Parathyroid adenoma (tissue), 2 donors: Measurements from ENCODE around the gene CYP4B1.

ENCODE experiments used
- H2AFZ ChIP-seq: fragments of 300-600 bp; sonication (generic); one replicate; pipeline ENCODE4 v1.7.0; 2017; ENCODE audit warnings: antibody characterized with exemption, mild to moderate bottlenecking
- H3K27ac ChIP-seq: fragments of 300-600 bp; sonication (generic); one replicate; pipeline ENCODE4 v1.7.0; 2017
- H3K27me3 ChIP-seq: fragments of 300-600 bp; sonication (generic); one replicate; pipeline ENCODE4 v1.7.0; 2017; ENCODE audit warnings: low read length; ENCODE audit not compliant: control insufficient read depth, insufficient read depth
- H3K36me3 ChIP-seq: fragments of 300-600 bp; sonication (generic); one replicate; pipeline ENCODE4 v1.7.0; 2017; ENCODE audit warnings: low read length; ENCODE audit not compliant: control insufficient read depth, insufficient read depth
- H3K4me1 ChIP-seq: fragments of 300-600 bp; sonication (generic); one replicate; pipeline ENCODE4 v1.7.0; 2017; ENCODE audit warnings: control low read depth
- H3K4me2 ChIP-seq: fragments of 300-600 bp; sonication (generic); one replicate; pipeline ENCODE4 v1.7.0; 2017; ENCODE audit warnings: low read length
- H3K4me3 ChIP-seq: fragments of 300-600 bp; sonication (generic); one replicate; pipeline ENCODE4 v1.7.0; 2017; ENCODE audit warnings: low read depth, low read length
- H3K79me2 ChIP-seq: fragments of 300-600 bp; sonication (generic); one replicate; pipeline ENCODE4 v1.7.0; 2017; ENCODE audit warnings: control low read depth
- H3K9ac ChIP-seq: fragments of 300-600 bp; sonication (generic); one replicate; pipeline ENCODE4 v1.7.0; 2017; ENCODE audit warnings: mild to moderate bottlenecking
- H3K9me3 ChIP-seq: fragments of 300-600 bp; sonication (generic); one replicate; pipeline ENCODE4 v1.7.0; 2017; ENCODE audit warnings: low read length; ENCODE audit not compliant: control insufficient read depth
- TF ChIP-seq, protein P1 (sequence below): fragments of 300-600 bp; sonication (generic); IDR thresholded peaks from one replicate; pipeline ENCODE4 v1.7.0; 2017; ENCODE audit warnings: antibody characterized with exemption, mild to moderate bottlenecking
- donor health status: primary hyperparathyroidism.

The CYP4B1 gene

DNA sequence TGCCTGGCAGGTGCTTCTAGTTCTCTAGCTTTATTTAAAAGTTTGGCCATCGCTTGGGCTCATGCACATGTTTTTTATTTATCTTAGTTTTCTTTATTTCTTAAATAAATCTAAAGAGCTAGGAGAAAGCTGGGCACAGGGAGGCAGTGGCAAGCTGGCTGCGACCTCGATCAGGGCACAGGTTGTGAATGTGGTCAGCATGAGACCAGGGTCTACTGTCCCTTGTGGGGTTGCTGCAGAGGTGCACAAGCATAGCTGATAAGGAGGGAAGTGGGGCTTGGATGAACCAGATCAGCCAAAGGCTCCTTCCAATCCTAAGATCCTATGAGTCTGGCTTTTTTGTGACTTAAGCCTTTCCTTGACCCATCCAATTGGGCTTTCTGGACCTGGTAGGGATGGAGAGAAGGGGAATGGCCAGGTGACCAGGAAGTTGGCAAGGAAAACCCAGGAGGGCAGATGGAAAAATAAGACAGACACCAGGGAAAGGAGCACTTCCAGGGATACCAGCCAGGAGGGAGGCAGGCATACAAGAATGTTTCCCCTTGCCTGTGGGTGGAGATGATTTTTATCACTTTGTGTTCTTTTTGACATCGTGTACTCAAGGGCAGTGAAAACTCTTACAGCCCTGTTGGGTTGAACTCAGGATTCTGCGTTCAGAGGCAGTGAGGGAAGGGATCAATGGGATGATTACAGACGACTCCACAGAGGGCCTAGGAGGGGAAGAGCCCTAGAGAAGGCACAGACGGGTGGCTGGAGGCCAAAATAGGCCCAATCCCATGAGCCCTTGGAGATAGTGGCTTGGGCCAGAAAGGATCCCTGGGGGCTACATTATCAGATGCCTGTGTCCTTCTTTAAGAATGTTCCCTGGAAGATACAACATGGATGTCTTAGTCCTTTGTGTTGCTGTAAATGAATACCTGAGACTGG lies 8.5 kb downstream of the CYP4B1 start:
- Histone ChIP-seq H3K4me3 (no peak overlapping the region), H3K9me3 (no peaks in the 10 kb centered on the region), H3K9ac (no peak overlapping the region), H3K27me3 (no peaks in the 10 kb centered on the region), H3K4me1 (peaks cover 3% of the 10 kb centered on the region), H3K27ac (peak overlapping the region; percentile 73), H2AFZ (no peak overlapping the region), H3K4me2 (no peak overlapping the region), H3K36me3 (no peaks in the 10 kb centered on the region), H3K79me2 (no peaks in the 10 kb centered on the region)
- TF ChIP-seq, protein P1, sequence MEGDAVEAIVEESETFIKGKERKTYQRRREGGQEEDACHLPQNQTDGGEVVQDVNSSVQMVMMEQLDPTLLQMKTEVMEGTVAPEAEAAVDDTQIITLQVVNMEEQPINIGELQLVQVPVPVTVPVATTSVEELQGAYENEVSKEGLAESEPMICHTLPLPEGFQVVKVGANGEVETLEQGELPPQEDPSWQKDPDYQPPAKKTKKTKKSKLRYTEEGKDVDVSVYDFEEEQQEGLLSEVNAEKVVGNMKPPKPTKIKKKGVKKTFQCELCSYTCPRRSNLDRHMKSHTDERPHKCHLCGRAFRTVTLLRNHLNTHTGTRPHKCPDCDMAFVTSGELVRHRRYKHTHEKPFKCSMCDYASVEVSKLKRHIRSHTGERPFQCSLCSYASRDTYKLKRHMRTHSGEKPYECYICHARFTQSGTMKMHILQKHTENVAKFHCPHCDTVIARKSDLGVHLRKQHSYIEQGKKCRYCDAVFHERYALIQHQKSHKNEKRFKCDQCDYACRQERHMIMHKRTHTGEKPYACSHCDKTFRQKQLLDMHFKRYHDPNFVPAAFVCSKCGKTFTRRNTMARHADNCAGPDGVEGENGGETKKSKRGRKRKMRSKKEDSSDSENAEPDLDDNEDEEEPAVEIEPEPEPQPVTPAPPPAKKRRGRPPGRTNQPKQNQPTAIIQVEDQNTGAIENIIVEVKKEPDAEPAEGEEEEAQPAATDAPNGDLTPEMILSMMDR = no peak

DNA sequence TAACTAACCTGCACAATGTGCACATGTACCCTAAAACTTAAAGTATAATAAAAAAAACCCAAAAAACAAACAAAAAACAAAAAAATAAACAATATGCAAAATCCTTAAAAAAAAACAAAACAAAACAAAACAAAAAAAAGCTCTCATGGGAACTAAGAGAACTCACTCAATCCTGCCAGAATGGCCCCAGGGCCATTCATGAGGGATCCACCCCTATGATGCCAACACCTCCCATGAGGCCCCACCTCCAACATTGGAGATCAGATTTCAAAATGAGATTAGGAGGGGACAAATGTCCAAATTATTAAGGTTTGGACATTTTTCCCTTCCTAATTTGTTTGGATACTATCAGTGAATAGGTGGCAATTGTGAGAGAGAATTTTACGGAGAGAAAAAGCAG lies 10.2 kb downstream of the CYP4B1 start:
- TF ChIP-seq, protein P1 = no peak
- Histone ChIP-seq H2AFZ (no peak overlapping the region), H3K27me3 (no peaks in the 10 kb centered on the region), H3K27ac (no peak overlapping the region), H3K4me3 (no peak overlapping the region), H3K79me2 (no peaks in the 10 kb centered on the region), H3K36me3 (no peaks in the 10 kb centered on the region), H3K4me1 (peaks cover under 1% of the 10 kb centered on the region), H3K9ac (no peak overlapping the region), H3K4me2 (no peak overlapping the region), H3K9me3 (no peaks in the 10 kb centered on the region)

DNA sequence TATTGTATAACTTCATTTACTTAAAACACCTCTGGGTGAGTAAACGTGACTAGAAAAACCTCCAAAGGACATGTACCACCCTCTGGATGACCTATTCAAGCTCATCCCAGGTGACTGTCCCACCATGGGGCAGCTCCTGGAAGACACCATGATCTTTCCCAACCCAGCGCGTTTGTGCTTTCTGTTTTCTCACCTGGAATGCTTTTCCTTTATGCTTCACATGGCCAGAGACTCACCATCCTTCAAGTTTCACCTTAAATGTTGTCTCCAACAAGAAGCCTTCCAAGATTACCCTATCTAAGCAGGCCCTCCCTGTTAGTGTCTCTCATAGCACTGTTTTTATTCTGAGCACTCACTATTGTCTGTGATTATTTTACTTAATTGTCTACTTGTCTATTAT lies 11.1 kb downstream of the CYP4B1 start:
- no peak overlapping the region for H3K27ac ChIP-seq
- no peaks in the 10 kb centered on the region for H3K4me1 ChIP-seq
- no peak overlapping the region for H3K4me2 ChIP-seq
- TF ChIP-seq, protein P1 = no peak
- H3K27me3 ChIP-seq = no peaks in the 10 kb centered on the region
- no peaks in the 10 kb centered on the region for H3K36me3 ChIP-seq
- H3K79me2 ChIP-seq = no peaks in the 10 kb centered on the region
- no peak overlapping the region for H3K9ac ChIP-seq
- H3K9me3 ChIP-seq = no peaks in the 10 kb centered on the region
- H3K4me3 ChIP-seq = no peak overlapping the region
- no peak overlapping the region for H2AFZ ChIP-seq

DNA sequence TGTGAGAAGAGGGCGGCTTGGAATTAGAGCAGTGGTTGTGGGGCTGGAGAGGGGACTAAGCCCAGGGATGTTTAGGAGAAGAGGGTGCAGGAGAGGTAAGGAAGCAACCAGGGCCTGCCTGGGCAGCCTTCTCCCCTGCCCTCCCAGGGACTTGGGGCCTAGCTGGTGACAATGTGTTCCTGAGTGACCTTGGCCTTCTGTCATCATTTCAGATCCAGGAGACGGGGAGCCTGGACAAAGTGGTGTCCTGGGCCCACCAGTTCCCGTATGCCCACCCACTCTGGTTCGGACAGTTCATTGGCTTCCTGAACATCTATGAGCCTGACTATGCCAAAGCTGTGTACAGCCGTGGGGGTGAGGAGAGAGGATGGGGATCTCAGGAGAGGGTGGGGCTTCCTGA lies 11.8 kb downstream of the CYP4B1 start:
- Histone ChIP-seq H2AFZ (no peak overlapping the region), H3K4me3 (no peak overlapping the region), H3K4me1 (no peaks in the 10 kb centered on the region), H3K9me3 (no peaks in the 10 kb centered on the region), H3K36me3 (no peaks in the 10 kb centered on the region), H3K27ac (no peak overlapping the region), H3K4me2 (no peak overlapping the region), H3K9ac (no peak overlapping the region), H3K79me2 (no peaks in the 10 kb centered on the region), H3K27me3 (no peaks in the 10 kb centered on the region)
- TF ChIP-seq, protein P1 = no peak

DNA sequence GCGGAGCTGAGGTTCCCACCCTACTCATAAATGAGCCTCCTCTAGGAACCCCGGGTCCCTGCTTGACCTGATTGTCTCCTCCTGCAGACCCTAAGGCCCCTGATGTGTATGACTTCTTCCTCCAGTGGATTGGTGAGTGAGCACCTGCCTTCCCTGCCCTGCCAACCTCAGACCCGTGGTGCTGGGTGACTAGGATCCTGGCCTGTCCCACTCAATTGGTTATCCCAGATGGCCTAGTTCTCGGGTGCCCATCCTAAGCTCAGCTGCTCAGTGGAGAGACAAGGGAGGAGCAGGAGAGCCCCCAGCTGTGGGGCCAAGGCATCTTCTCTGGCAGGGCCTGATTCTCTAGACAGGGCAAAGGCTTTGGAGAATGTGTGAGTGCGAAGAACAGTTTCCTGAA lies 12.2 kb downstream of the CYP4B1 start:
- H3K36me3 ChIP-seq = no peaks in the 10 kb centered on the region

More for the DNA sequence above, 12.2 kb downstream of the CYP4B1 start:
- TF ChIP-seq, protein P1 = no peak
- Histone ChIP-seq H2AFZ (no peak overlapping the region), H3K4me2 (no peak overlapping the region), H3K9ac (no peak overlapping the region), H3K9me3 (no peaks in the 10 kb centered on the region), H3K4me3 (no peak overlapping the region), H3K79me2 (no peaks in the 10 kb centered on the region), H3K4me1 (no peaks in the 10 kb centered on the region), H3K27ac (no peak overlapping the region), H3K27me3 (no peaks in the 10 kb centered on the region)
